HG03045 (cell line): ENCODE measurements around the gene ARHGAP10.

Experiments used
- ATAC-seq: cut with Tn5 transposase; IDR thresholded peaks from one replicate; pipeline ENCODE4 v1.9.1; 2021; ENCODE audit warnings: mild to moderate bottlenecking, moderate library complexity; ENCODE audit not compliant: unreplicated experiment

ARHGAP10 gene

DNA sequence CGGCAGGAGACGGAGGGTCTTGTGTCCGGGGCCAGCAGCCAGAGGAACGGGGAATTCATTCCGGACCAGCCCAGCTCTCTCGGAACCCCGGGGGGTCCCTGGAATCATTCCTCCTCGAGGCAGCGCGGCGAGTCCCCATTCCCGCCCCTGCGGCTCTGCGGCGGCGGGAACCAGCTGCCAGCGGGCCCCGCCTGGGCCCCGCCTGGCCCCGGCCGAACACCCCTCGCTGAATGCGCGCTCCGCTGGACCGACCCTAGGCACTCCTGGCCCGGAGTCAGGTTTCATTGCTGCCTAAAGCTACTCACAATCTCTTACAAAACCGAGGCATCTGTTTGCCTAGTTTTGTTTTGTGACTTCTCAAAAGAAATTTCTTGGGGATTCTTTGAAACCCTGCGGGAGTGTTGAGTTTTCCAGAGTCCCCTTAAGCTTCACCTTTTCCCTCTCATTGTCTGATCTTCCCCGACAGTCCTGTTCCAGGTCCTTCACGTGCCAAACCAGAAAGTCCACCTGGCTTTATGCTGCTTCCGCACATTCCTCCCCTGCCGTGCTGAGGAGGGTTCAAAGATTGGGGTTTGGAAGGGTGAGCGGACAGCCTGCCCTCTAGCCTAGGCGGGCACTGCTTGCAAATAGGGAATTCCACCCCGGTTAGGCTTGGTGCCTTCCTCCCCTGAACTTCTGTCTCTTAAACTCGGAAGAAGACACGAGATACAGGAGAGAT, 789 bp downstream of the ARHGAP10 start:
- ATAC-seq, result peak; percentile 42

DNA sequence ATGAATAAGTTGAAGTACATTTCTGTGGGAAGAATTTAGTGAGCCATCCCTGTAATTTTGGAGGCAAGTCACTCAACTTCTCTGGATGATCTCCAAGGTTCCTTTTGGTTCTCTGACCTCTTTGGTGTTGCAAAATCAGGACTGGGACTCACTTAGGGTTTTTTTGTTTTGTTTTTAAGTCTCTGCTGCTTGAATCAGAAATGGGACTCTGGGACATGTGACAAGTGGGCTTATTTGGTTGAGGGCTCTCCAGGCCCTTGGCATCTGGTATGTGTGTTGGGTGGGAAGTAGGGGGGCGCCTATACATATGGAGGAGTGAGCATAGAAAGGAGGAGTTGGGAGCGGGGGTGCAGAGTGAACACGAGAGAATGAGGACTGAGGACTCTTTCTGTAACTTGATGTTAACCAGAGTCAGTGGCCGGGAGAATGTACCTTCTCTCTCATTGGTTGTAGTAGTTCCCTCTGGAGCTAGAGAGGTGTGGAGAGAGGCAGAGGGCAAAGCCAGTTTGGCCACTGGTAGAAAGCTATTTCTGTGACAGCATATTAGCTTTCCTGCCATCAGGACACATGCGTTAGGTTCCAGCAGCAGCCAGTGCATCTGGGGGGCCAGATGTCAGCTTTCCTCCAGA, 1.9 kb downstream of the ARHGAP10 start:
- no peak for ATAC-seq

DNA sequence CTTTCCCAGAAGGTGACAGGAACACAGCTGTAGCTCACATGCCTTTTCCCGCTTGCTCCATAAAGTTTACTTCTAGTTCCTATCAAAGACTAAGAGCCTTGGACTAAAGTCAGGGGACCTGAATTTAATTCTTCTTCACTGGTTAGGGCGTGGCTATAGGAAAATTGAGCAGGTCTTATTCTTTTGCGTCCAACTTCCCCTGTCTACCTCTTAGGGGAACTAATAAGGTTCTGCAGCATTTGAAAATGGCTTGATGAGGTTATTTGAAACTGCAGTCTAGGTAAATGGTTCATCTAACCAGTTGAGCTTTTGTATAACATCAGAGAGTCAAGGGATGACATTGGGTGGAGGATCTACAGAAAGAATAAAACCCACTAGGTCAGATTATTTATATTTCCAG, 2.6 kb downstream of the ARHGAP10 start:
- ATAC-seq, result no peak

DNA sequence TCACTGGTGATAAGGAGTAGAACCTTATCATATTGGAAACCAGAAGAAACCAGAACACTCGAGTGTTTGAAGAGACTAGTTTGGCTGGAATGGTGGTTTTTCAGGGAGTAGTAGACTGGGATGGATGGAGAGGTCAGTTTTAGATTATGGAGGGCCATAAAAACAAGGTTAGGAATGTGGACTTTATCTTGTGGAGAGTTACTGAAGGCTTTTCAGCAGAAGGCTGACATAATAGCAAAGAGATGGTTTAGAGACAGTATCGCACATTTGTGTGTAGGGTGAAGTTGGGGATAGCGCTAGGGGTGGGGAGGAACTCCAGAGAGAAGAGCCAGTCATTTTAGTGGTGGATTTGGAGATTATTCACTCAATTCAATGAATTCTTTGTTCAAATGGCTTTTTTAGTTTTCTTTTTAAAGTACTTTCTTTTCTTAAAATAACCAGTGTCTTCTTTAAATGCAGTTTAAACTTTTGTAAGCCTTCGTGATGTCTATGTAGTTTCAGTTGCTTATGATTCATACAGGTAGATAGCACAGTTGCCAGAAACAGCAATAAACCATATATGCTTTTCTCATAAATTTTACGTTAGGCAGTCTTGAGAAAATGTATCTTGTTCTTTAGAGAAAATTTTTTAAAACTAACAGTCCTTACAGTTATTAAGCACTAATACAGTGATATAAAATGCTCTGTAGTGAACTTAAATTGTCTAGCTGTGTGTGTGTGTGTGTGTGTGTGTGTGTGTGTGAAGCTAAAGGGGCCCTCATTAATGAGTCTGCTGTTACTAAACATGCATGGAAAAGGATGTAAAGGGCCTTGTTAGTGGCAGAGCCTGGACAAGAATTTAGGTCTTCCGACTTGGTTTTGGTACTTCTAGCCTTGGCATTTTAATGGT, 3.8 kb downstream of the ARHGAP10 start:
- ATAC-seq, result no peak

DNA sequence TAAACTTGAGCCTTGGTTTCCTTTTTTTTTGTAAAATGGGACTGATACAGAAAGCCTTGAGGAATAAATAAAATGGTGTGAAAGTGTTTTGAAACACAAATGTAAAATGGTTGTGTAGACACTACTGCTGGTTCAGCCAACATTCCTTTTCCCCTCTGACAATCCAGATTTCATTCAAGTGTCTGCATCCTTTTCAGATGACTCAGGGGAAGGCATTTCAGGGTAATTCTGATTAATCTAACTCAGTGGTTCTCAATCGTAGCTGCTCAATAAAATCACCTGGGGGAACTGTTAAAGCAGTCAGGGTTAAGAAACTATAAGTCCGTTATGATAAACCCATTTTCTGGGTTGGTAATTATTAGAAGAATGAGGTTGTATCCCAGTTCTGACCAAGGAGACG, 4.6 kb downstream of the ARHGAP10 start:
- no peak for ATAC-seq

DNA sequence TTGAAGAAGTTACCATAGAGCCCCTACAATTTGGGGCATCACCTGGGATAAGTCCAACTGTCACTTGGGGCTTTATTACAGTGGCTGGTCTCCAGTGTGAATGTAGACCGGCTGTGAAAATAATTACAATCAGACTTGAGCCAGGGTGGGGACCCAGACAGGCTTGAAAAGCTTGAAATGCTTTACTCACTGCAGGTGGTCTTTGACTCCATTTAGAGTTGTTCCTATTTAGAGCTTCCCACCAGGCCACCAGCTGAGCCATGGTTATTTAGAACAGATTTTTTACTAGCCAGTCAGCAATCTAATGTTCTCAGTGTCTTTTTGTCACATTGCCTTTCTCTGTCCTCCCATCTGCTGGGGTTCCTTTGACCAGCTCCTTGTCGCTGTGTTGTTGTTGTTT, 5.7 kb downstream of the ARHGAP10 start:
- ATAC-seq, result no peak

DNA sequence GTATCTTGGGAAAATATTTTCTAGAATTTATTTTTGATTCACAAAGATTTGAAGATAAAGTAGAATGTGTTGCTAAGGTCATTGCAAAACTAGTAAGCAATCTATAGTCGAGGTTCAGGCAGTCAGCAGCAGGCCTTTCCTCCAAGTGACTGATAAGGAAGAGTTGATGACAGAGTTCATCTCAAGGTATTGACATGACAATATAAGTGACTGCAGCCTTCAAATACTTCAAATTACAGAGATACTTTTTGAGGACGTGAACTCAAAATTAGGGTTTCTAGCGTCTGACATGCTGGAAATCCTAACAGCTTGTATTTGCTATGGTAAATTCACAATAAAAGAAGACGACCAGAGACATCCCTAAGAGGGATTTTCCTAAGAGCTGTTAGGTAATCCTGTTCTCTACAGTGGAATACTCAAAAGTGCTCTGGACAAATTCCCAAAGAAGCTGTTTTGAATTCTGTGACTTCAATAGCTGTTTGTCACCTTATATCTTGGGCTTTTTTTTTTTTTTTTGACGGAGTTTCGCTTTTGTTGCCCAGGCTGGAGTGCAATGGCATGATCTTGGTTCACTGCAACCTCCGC, 7.4 kb downstream of the ARHGAP10 start:
- ATAC-seq, result no peak

DNA sequence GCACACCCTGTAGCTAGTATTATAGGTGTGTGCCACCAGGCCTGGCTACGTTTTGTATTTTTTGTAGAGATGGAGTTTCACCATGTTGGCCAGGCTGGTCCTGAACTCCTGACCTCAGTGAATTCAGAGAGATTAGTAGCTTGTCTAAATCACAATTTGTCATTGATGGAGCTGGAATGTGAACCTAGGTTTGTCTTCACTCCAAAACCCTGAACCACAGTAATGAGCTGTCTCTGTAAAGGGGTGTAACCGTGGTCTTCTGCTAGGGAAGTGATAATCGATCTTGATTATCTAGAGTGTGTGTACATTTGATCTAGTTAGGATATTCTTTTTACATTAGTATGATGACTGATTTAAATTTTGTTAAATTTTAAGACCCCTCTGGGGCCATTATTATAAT, 8.3 kb downstream of the ARHGAP10 start:
- no peak for ATAC-seq

DNA sequence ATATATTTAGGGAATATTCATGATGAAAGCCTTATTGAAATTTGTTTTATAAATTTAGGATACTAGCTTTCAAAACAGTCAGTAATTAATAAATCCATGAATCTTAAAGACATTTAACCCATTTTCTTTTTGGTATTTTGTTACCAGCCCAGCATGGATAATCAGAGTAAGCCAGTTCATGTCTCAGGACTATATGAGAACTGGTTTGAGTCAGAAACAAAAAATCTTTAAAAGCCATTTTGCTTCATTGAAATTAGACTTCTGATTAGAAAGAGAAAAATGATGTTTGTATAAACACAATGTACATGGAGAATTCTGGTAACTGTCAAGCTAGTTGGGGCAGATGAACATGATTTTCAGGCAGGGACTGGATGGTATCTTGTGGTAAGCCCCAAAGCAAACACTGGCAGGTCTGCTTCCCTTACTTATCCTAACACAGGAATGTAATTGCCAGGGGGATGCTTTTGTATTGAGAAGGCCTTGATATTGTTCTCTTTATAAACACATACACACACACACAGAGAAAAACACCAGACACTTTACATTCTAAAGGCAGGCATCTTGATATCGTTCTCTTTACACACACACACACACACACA, 9.4 kb downstream of the ARHGAP10 start:
- ATAC-seq, result no peak

DNA sequence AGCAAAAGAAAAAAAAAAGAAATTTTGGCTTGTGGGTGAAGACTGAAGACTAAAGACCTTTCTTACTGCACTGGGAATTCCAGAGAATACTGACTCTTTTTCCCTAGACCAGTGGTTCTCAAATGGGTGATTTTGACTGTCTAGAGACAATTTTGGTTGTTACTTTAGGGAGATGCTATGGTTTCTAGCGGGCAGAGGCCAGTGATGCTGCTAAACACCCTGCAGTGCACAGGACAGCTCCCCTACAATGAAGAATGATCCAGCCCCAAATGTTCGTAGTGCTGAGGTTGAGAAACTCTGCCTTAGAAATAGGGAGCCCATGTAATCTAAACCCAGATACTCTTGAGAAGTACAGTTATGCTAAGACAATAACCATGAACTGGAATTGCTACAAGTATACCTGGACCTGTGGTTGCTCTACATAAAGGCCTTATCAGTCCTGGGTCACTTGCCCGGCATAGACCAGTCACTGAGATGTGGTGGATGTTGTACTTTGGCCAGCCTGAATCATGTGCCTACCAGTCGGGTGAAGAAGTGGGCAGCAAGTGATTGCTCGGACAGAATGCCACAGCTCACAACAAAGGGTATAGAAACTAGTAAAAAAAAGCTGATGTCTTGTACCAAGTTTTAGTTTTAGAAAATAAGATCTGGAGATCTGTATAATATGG, 16.0 kb downstream of the ARHGAP10 start:
- ATAC-seq, result no peak

DNA sequence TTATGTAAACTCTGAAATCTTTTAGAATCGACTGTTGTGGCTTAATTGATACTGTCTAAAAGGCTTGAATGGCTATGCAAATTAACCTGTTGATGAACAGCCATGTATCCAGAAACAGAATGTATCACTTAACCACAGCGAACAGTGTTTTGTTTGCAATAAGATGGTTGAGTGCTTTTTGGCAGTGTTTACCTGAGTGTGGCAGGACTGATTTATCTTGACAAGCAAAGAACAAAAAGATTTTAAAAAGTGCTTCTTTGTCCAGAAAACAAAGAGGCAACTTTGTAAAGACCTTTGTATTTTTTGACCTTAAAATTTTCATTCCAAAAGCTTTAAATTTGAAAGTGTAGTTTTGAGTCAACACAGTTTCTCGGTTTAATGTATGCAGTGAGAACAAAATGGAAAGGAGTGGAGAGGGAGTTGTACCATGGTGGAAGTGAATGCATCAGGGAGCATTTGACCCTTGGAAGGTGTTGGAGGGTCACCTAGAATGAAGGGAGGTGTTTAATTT, 18.0 kb downstream of the ARHGAP10 start:
- ATAC-seq, result peak; percentile 93

DNA sequence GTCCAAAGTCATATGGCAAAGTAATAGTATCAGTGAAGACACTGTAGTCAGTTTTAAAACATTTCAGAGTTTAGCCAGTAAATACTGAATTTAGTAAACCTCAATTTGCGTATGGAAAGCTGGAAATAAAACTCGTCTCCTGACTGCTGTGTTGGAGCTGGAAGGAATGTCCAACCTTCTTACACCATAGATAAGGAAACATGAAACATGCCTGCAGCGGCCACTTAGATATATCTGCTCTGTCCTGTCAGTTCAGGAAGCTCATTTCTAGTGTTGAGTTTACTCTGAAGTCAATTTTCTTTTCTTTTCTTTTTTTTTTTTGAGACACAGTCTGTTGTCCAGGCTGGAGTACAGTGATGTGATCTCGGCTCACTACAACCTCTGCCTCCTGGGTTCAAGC, 21.2 kb downstream of the ARHGAP10 start:
- ATAC-seq, result no peak

DNA sequence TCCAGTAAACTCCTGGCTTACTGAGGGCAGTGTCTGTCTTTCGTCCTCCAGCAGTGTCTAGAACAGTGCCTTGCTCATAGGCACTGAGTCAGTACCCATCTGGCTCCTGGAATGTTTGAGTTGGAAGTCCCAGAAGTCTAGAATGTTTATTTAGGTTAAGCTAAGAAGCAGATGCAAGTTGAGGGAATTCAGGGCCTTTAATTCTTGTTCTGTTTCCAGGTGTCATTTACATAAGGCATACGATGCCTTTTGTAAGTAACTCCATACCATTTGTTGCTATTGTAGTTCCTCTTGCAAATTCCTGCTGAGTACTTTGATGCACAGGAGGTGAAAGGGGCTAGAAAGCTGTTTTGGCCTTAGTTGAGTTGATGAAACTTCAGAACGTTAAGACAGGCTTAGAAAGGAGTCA, 22.2 kb downstream of the ARHGAP10 start:
- ATAC-seq, result no peak

DNA sequence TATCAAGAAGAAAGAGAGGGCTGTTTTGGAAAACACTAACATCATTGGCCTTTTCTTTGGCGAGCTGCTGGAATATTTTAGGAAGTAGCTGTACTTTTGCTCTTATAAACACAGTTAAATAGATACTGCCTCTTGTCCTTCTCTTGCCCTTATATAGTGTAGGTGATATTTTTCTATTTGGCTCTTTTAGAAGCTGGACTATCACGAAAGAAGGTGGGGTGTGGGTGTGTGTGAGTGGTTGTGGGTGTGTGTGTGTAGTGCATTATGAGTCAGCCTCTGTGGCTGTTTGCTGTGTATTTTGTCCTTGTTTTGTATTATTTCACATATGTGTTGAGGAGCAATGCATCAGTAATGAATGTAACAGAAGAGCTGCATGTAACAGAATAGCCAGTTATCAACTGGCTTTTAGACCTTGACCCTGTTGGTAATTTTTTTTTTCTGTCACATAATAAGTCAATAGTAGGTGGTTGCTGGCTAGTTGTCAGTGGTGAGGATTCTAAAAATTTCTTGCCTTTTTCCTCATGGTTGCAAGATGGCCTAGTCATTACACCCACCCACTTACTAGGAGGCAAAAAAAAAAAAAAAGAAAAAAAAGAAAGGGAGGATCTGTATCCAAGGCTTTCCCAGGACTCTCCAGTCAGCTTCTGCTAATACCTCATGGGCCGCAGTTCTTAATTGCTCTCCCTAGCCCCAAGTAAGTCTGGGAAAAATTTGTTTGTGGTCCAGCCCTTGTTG, 23.8 kb downstream of the ARHGAP10 start:
- ATAC-seq, result no peak

DNA sequence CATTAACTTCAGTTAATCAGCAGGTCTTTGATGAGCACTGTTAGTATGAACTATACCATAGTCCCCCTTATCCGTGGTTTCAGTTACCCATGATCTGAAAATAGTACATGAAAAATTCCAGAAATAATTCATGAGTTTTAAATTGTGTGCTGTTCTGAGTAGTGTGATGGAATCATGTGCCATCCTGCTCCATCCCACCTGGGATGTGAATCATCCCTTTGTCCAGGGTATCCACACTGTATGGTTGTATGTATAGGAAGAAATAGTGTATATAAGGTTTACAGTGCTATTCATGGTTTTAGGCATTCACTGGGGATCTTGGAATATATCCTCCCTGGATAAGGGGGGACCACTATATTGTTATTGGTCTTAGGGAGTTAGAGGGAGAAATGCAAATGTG, 24.5 kb downstream of the ARHGAP10 start:
- no peak for ATAC-seq

DNA sequence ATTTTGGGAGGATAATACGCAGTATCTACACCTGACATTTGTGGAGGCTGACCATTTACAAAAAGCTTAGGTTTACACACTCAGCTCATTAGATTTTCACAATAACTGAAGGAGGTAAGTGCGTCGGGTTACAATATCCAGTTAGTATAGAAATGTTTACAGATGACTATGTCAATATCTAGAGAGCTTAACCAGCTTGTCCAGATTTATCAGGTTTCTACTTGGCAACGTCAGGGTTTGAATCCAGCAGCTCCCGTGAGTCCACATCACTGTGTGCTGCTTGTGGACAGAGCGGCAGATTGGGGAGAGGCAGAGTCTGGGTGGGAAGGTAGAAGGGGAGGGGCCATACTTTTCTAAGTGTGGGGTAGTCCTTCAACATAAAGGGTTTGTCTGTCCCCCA, 28.3 kb downstream of the ARHGAP10 start:
- ATAC-seq, result no peak

DNA sequence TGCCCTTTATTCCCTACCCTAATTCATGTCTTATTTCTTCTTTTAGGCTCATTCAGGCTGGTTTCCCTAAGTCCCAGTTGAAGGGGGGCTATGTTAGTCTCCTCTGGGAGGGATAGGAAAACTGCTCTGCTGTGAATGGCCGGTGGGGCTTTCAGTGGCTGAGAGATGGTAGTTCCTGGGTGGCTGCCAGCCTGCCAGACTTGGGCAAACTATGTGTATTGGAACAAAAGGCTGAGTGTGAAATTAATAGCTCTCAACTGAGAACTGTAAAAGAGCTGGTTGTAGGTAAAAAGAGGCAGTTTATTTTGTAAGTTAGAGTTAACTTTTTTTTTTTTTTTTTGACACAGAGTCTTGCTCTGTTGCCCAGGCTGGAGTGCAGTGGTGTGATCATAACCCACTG, 28.8 kb downstream of the ARHGAP10 start:
- ATAC-seq, result no peak

DNA sequence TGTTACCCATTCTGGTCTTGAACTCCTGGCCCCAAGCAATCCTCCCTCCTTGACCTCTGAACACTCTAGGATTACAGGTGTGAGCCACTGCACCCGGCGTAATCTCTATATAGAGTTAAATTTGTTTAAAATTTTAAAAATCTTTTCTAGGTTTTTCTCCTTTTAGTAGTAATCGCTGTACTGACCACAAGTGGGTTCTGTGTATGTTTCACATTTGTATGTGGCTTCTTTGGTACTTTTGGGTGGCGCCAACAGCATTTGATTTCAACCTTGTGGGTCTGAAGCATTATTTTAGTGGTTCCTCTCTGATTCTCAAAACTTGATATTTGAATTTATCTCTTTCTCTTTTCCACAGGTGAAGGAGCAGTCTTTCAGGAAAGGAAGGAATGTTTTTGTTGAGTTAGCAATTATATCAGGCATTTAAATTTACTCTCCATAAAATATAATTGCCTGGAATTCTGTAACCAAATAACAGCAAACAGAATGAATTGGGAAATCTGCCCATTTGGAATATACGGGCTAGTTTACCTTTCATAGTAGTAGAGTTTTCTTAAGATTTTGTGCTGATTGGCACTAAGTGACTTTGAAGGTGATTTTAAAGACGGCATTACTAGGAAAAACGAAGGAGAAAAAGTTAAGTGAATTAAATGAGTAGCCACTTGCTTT, 29.5 kb downstream of the ARHGAP10 start:
- peak; percentile 71 for ATAC-seq

DNA sequence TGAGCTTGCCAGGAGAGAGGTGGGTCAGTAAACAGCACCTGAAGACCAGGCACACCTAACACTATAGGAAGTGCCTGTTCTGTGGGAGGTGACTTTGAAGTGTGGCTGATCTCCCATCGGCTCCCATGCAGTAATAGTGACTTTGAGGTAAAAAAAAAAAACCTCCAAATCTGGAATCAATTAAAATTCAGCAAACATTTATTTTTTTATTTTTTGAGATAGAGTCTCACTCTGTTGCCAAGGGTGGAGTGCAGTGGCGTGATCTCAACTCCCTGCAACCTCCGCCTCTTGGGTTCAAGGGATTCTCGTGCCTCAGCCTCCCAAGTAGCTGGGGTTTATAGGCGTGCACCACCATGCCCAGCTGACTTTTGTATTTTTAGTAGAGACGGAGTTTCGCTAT, 32.4 kb downstream of the ARHGAP10 start:
- ATAC-seq, result no peak
